Neuronal stem cell (in vitro differentiated cells): ENCODE results near the gene BTAF1.

Experiments
- DNase-seq: peaks from one replicate; pipeline ENCODE4 v3.0.0-alpha.2; 2013; ENCODE audit warnings: low spot score
- H2AFZ ChIP-seq: one replicate; pipeline ENCODE4 v1.6.1; 2013; ENCODE audit warnings: mild to moderate bottlenecking, low read length, inconsistent platforms
- H2AK5ac ChIP-seq: 2 replicates; pipeline ENCODE4 v1.6.1; 2013; ENCODE audit warnings: low read depth, mild to moderate bottlenecking, inconsistent platforms, low read length, moderate library complexity, mixed read lengths
- H2BK120ac ChIP-seq: 2 replicates; pipeline ENCODE4 v1.6.1; 2013; ENCODE audit warnings: low read depth, mild to moderate bottlenecking, inconsistent platforms, low read length, moderate library complexity, mixed read lengths
- H2BK12ac ChIP-seq: one replicate; pipeline ENCODE4 v1.6.1; 2013; ENCODE audit warnings: low read length, inconsistent platforms
- H2BK15ac ChIP-seq: 2 replicates; pipeline ENCODE4 v1.6.1; 2013; ENCODE audit warnings: mild to moderate bottlenecking, low read length, inconsistent platforms, mixed read lengths
- H2BK5ac ChIP-seq: one replicate; pipeline ENCODE4 v1.6.1; 2013; ENCODE audit warnings: inconsistent platforms, mild to moderate bottlenecking, low read length, moderate library complexity
- H3K14ac ChIP-seq: one replicate; pipeline ENCODE4 v1.6.1; 2013; ENCODE audit warnings: low read length, inconsistent platforms
- H3K18ac ChIP-seq: 2 replicates; pipeline ENCODE4 v1.6.1; 2013; ENCODE audit warnings: low read length, inconsistent platforms
- H3K23ac ChIP-seq: 2 replicates; pipeline ENCODE4 v1.6.1; 2013; ENCODE audit warnings: low read depth, mild to moderate bottlenecking, mixed read lengths, low read length, inconsistent platforms; ENCODE audit not compliant: poor library complexity
- H3K27ac ChIP-seq: replicated peaks from 3 replicates; pipeline ENCODE4 v1.5.1; 2013; ENCODE audit warnings: low read length, inconsistent platforms
- H3K27me3 ChIP-seq, 3 experiments: 2 replicates each; pipeline ENCODE4 v1.6.1; 2013; ENCODE audit warnings: low read length in 3 of 3, mild to moderate bottlenecking in 2 of 3, inconsistent platforms in 1 of 3, low read depth in 1 of 3, mixed read lengths in 1 of 3, moderate library complexity in 1 of 3; ENCODE audit not compliant: control insufficient read depth in 3 of 3, insufficient read depth in 3 of 3
- H3K36me3 ChIP-seq, 2 donors: replicated peaks in 1 of 2; 2 replicates each; pipeline ENCODE4 v1.6.1; 2013; ENCODE audit warnings: low read length in 2 of 2; ENCODE audit not compliant: control insufficient read depth in 2 of 2, insufficient read depth in 2 of 2
- H3K4ac ChIP-seq: 2 replicates; pipeline ENCODE4 v1.6.1; 2013; ENCODE audit warnings: inconsistent platforms, mild to moderate bottlenecking, low read length, moderate library complexity
- H3K4me1 ChIP-seq, 2 donors: 1 replicate in 1 of 2; 2 replicates in 1 of 2; pipeline ENCODE4 v1.6.1; 2013; ENCODE audit warnings: low read length in 2 of 2, low read depth in 1 of 2; ENCODE audit not compliant: control insufficient read depth in 2 of 2, insufficient read depth in 1 of 2
- H3K4me2 ChIP-seq: one replicate; pipeline ENCODE4 v1.6.1; 2013; ENCODE audit warnings: mild to moderate bottlenecking, low read length, inconsistent platforms; ENCODE audit not compliant: insufficient read depth, poor library complexity, severe bottlenecking
- H3K4me3 ChIP-seq, 2 donors: 2 replicates each; pipeline ENCODE4 v1.5.1; 2013; ENCODE audit warnings: low read length in 2 of 2, mild to moderate bottlenecking in 2 of 2, inconsistent platforms in 1 of 2, moderate library complexity in 1 of 2
- H3K79me1 ChIP-seq: one replicate; pipeline ENCODE4 v1.6.1; 2013; ENCODE audit warnings: low read depth, mild to moderate bottlenecking, inconsistent platforms, low read length, moderate library complexity
- H3K9ac ChIP-seq: one replicate; pipeline ENCODE4 v1.6.1; 2013; ENCODE audit warnings: mild to moderate bottlenecking, low read depth, low read length, inconsistent platforms; ENCODE audit not compliant: poor library complexity
- H3K9me3 ChIP-seq, 2 donors: replicated peaks in 1 of 2; 2 replicates each; pipeline versions ENCODE3 to v1.6.1; 2013; ENCODE audit warnings: low read length in 2 of 2, mild to moderate bottlenecking in 2 of 2, inconsistent platforms in 1 of 2, low read depth in 1 of 2, mixed read lengths in 1 of 2, moderate library complexity in 1 of 2; ENCODE audit not compliant: control insufficient read depth in 2 of 2, insufficient read depth in 1 of 2
- H4K8ac ChIP-seq: one replicate; pipeline ENCODE4 v1.6.1; 2013; ENCODE audit warnings: low read depth, mild to moderate bottlenecking, inconsistent platforms, low read length, moderate library complexity
- H4K91ac ChIP-seq: one replicate; pipeline ENCODE4 v1.6.1; 2013; ENCODE audit warnings: low read length, low read depth, mild to moderate bottlenecking, inconsistent platforms; ENCODE audit not compliant: poor library complexity
- WGBS, 2 donors: extraction: QIAGEN DNeasy Blood & Tissue Kit; methylation state at CpG; one replicate each; pipeline ENCODE4 v1.1.7; 2013; ENCODE audit warnings: missing lambda C conversion rate in 2 of 2, mixed read lengths in 1 of 2; ENCODE audit not compliant: insufficient read length in 2 of 2, insufficient replicate concordance in 1 of 2; ENCODE audit errors: extremely low coverage in 2 of 2; 5-methylcytosine and 5-hydroxymethylcytosine counted together

Gene BTAF1

DNA sequence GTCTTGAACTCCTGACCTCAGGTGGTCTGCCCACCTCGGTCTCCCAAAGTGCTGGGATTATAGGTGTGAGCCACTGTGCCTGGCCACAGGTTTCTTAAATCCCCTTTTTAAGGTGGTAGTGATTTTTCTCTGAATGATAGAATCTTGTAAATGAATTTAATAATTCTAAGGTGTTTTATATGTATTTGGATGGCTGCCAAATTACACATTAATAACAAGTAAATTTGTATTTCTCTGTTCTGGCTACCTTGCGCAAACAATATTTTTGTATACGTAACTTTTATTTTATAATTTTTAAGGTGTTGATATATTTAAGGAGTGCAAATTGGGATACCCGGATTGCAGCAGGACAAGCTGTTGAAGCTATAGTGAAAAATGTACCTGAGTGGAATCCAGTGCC is 16.1 kb downstream of the BTAF1 start:
- H3K4me2 ChIP-seq: no peak overlapping the region
- no peak overlapping the region for H3K18ac ChIP-seq
- no peak overlapping the region for H3K27ac ChIP-seq
- no peaks in the 10 kb centered on the region for H3K27me3 ChIP-seq
- peaks cover 3 to 8% of the 10 kb centered on the region in 2 donors for H3K9me3 ChIP-seq
- no CpG with 5 or more reads among the region's 4 CpGs for WGBS, 2 donors
- no peaks in the 10 kb centered on the region for H3K4me1 ChIP-seq
- H2BK12ac ChIP-seq: no peak overlapping the region
- no peak overlapping the region for H4K8ac ChIP-seq
- no peak for DNase-seq
- no peaks in the 10 kb centered on the region for H3K79me1 ChIP-seq
- no peak overlapping the region for H2AK5ac ChIP-seq
- H3K9ac ChIP-seq: no peak overlapping the region
- H2AFZ ChIP-seq: no peak overlapping the region
- H3K23ac ChIP-seq: no peak overlapping the region
- H2BK15ac ChIP-seq: no peak overlapping the region
- H2BK120ac ChIP-seq: no peak overlapping the region
- H3K4ac ChIP-seq: no peak overlapping the region
- no peak overlapping the region for H2BK5ac ChIP-seq
- H3K14ac ChIP-seq: no peak overlapping the region
- H3K36me3 ChIP-seq: peaks cover 14 to 99% of the 10 kb centered on the region in 2 donors
- H4K91ac ChIP-seq: no peak overlapping the region
- no peak overlapping the region for H3K4me3 ChIP-seq

- peaks cover 13 to 99% of the 10 kb centered on the region in 2 donors for H3K36me3 ChIP-seq
Measured at GRCh38 chr10:91941426-91941825, 17.9 kb downstream of the BTAF1 start.

GRCh38 chr10:91944880-91945630 is 21.5 kb downstream of the BTAF1 start:
- DNase-seq: no peak
- peaks cover 9 to 97% of the 10 kb centered on the region in 2 donors for H3K36me3 ChIP-seq
- H3K18ac ChIP-seq: no peak overlapping the region
- no peak overlapping the region for H3K27ac ChIP-seq
- no peak overlapping the region for H3K23ac ChIP-seq
- H2AFZ ChIP-seq: no peak overlapping the region
- H3K9me3 ChIP-seq: no peaks in the 10 kb centered on the region
- no peak overlapping the region for H2BK12ac ChIP-seq
- WGBS, 2 donors: no CpG with 5 or more reads among the region's 5 CpGs
- no peak overlapping the region for H4K91ac ChIP-seq
- no peak overlapping the region for H3K14ac ChIP-seq
- H3K4ac ChIP-seq: no peak overlapping the region
- H4K8ac ChIP-seq: no peak overlapping the region
- no peak overlapping the region for H3K4me3 ChIP-seq
- no peak overlapping the region for H2BK120ac ChIP-seq
- no peak overlapping the region for H2BK15ac ChIP-seq
- H3K9ac ChIP-seq: no peak overlapping the region
- H2BK5ac ChIP-seq: no peak overlapping the region
- H3K4me1 ChIP-seq: no peaks in the 10 kb centered on the region
- no peaks in the 10 kb centered on the region for H3K79me1 ChIP-seq
- no peak overlapping the region for H3K4me2 ChIP-seq
- no peaks in the 10 kb centered on the region for H3K27me3 ChIP-seq
- no peak overlapping the region for H2AK5ac ChIP-seq

More at GRCh38 chr10:91941426-91941825, 17.9 kb downstream of the BTAF1 start:
- Histone ChIP-seq H3K27ac (no peak overlapping the region), H4K8ac (no peak overlapping the region), H2BK5ac (no peak overlapping the region), H3K4me1 (no peaks in the 10 kb centered on the region), H3K79me1 (no peaks in the 10 kb centered on the region), H2AFZ (no peak overlapping the region), H3K4ac (no peak overlapping the region), H2BK15ac (no peak overlapping the region), H3K18ac (no peak overlapping the region), H3K23ac (no peak overlapping the region), H3K27me3 (no peaks in the 10 kb centered on the region), H3K14ac (no peak overlapping the region), H2BK12ac (no peak overlapping the region), H3K9ac (no peak overlapping the region), H3K4me3 (no peak overlapping the region), H3K9me3 (peaks cover 3 to 4% of the 10 kb centered on the region in 2 donors), H2AK5ac (no peak overlapping the region), H4K91ac (no peak overlapping the region), H2BK120ac (no peak overlapping the region), H3K4me2 (no peak overlapping the region)
- no CpG with 5 or more reads among the region's 1 CpG for WGBS, 2 donors
- DNase-seq: no peak

DNA sequence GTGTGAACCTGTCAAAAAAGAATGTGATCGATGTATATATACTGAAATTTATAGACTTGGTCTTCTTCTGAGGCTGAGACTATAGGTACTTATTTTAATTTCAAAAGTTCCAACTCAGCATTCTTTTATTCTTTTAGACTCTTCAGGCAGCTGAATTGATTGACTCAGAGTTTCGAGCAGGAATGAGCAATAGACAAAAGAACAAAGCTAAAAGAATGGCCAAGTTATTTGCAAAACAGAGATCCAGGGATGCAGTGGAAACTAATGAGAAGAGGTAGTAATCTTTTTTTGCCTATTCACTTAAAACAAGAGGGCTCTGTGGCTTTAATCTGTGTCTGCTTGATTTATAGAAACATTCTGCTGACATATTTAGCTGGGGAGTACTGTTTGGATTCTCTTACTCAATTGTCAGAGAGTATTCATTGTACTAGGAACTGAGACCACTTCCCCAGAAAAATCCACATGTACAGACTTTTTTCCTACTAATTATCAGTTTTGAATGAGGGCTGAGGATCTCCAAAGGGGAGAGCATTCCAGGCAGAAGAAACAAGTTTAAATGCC is 30.1 kb downstream of the BTAF1 start:
- no peak overlapping the region for H3K4me3 ChIP-seq
- H2BK12ac ChIP-seq: no peak overlapping the region
- no peak overlapping the region for H3K4ac ChIP-seq
- H3K9me3 ChIP-seq: no peaks in the 10 kb centered on the region
- H3K79me1 ChIP-seq: no peaks in the 10 kb centered on the region
- peaks cover 0 to 2% of the 10 kb centered on the region in 2 donors for H3K4me1 ChIP-seq
- H3K27me3 ChIP-seq: no peaks in the 10 kb centered on the region
- DNase-seq: peak; percentile 3
- H2BK120ac ChIP-seq: no peak overlapping the region
- WGBS, 2 donors: no CpG with 5 or more reads among the region's 2 CpGs
- no peak overlapping the region for H2BK5ac ChIP-seq
- no peak overlapping the region for H3K18ac ChIP-seq
- H3K4me2 ChIP-seq: no peak overlapping the region
- H4K8ac ChIP-seq: no peak overlapping the region
- no peak overlapping the region for H3K23ac ChIP-seq
- no peak overlapping the region for H2AK5ac ChIP-seq
- no peak overlapping the region for H3K9ac ChIP-seq
- no peak overlapping the region for H2AFZ ChIP-seq
- no peak overlapping the region for H3K14ac ChIP-seq
- H3K36me3 ChIP-seq: peaks cover 3 to 100% of the 10 kb centered on the region in 2 donors
- peak overlapping the region; percentile 12 for H3K27ac ChIP-seq
- H2BK15ac ChIP-seq: no peak overlapping the region
- no peak overlapping the region for H4K91ac ChIP-seq
